Activated CD8-positive, alpha-beta T cell treated with anti-CD3 and anti-CD28 coated beads, Interleukin-2, amount 10 ng/mL, durations not matched to agents 7 days and 5 days (primary cell): ENCODE results near the gene MTUS2. TPM values are rescaled to one million over a fixed set of nuclear protein-coding genes. Genes with fewer than 3 reads are reported as not detected.
A peak's percentile ranks its signal among the peaks of the same experiment; 100 is the strongest.

Source experiments
- ATAC-seq: fragments of 150-1000 bp; cut with Tn5 transposase; one replicate; pipeline ENCODE4 v1.10.0; 2021; ENCODE audit warnings: moderate library complexity
- CTCF ChIA-PET: fragments of 350-600 bp; sonication (Branson Sonifier 250); formaldehyde crosslinking; loops from one replicate; lab custom pipeline; 2021; ENCODE audit warnings: antibody characterized with exemption; lab: Charles Lee
- POLR2A ChIA-PET: fragments of 350-600 bp; sonication (Branson Sonifier 250); formaldehyde crosslinking; loops from one replicate; lab custom pipeline; 2021; ENCODE audit warnings: antibody characterized with exemption; lab: Charles Lee
- DNase-seq: peaks from one replicate; pipeline ENCODE4 v3.0.0-alpha.2; 2020
- H3K27ac Mint-ChIP-seq: one replicate; pipeline ENCODE4 v1.8.0; 2021; ENCODE audit warnings: mild to moderate bottlenecking, mixed read lengths
- H3K27me3 Mint-ChIP-seq: one replicate; pipeline ENCODE4 v1.8.0; 2021; ENCODE audit warnings: low read depth, mixed read lengths
- H3K36me3 Mint-ChIP-seq: one replicate; pipeline ENCODE4 v1.8.0; 2021; ENCODE audit warnings: low read depth, mixed read lengths
- H3K4me1 Mint-ChIP-seq: one replicate; pipeline ENCODE4 v1.8.0; 2021; ENCODE audit warnings: low read depth, mixed read lengths
- H3K4me3 Mint-ChIP-seq: one replicate; pipeline ENCODE4 v1.8.0; 2021; ENCODE audit warnings: mild to moderate bottlenecking, mixed read lengths
- H3K9me3 Mint-ChIP-seq: one replicate; pipeline ENCODE4 v1.8.0; 2022; ENCODE audit warnings: mixed read lengths; ENCODE audit not compliant: insufficient read depth
- total RNA-seq, 2 experiments: library from RNA; stranded (reverse); gene quantifications; one replicate each; pipeline ENCODE4 v1.2.3, GENCODE V29; 2021

MTUS2 gene
- total RNA-seq, 2 experiments from 2014 or later: not detected

GRCh38 chr13:29539856-29540255 is 719.7 kb downstream of the MTUS2 start:
- no peak overlapping the region for H3K27ac Mint-ChIP-seq
- POLR2A ChIA-PET: no interaction called here
- H3K27me3 Mint-ChIP-seq: no peaks in the 10 kb centered on the region
- CTCF ChIA-PET: no interaction called here
- peaks cover 44% of the 10 kb centered on the region for H3K4me1 Mint-ChIP-seq
- ATAC-seq (no peak), DNase-seq (no peak)
- H3K9me3 Mint-ChIP-seq: no peaks in the 10 kb centered on the region
- no peak overlapping the region for H3K4me3 Mint-ChIP-seq
- peaks cover 25% of the 10 kb centered on the region for H3K36me3 Mint-ChIP-seq

- Mint-ChIP-seq H3K4me1 (peaks cover 44% of the 10 kb centered on the region), H3K9me3 (no peaks in the 10 kb centered on the region), H3K4me3 (no peak overlapping the region), H3K27ac (no peak overlapping the region), H3K27me3 (no peaks in the 10 kb centered on the region), H3K36me3 (peaks cover 27% of the 10 kb centered on the region)
- ATAC-seq: no peak
- no peak for DNase-seq
- POLR2A ChIA-PET: no interaction called here
- CTCF ChIA-PET: interaction anchor here (0.9 kb wide), 1 partner anchor 32 kb away, joined by 3 read pairs; no protein-coding TSS in a partner anchor
These were observed 720.2 kb downstream of the MTUS2 start for GRCh38 chr13:29540334-29540733.

- H3K4me1 Mint-ChIP-seq: peaks cover 44% of the 10 kb centered on the region
- no peaks in the 10 kb centered on the region for H3K9me3 Mint-ChIP-seq
- ATAC-seq (no peak), DNase-seq (no peak)
- ChIA-PET CTCF (interaction anchor here (0.9 kb wide), 1 partner anchor 32 kb away, joined by 3 read pairs; no protein-coding TSS in a partner anchor), POLR2A (no interaction called here)
- H3K36me3 Mint-ChIP-seq: peaks cover 24% of the 10 kb centered on the region
- H3K4me3 Mint-ChIP-seq: no peak overlapping the region
- H3K27me3 Mint-ChIP-seq: no peaks in the 10 kb centered on the region
- H3K27ac Mint-ChIP-seq: peak overlapping the region; percentile 68
These were observed 720.7 kb downstream of the MTUS2 start for GRCh38 chr13:29540799-29541198.

DNA sequence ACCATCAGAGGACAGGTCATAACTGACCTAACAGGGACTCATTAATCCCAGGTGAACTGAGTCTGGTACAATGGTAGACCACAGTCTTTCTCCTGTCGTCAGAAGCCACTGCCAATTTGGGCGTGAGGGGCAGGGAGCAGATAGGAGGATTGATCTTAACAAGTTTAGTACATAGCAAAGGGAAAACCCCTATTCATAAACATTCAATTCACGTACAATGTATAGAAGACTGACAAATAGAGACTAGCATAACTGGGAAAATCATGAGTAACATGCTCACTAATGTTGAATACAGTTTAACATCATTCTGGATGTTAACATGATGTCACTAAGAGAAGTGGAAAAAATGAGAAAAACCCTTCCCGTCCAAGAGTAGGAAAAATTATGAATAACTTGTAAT is 721.3 kb downstream of the MTUS2 start:
- Mint-ChIP-seq H3K9me3 (no peaks in the 10 kb centered on the region), H3K27ac (no peak overlapping the region), H3K4me3 (no peak overlapping the region), H3K4me1 (peaks cover 44% of the 10 kb centered on the region), H3K27me3 (no peaks in the 10 kb centered on the region), H3K36me3 (peaks cover 23% of the 10 kb centered on the region)
- ATAC-seq (no peak), DNase-seq (no peak)
- POLR2A ChIA-PET: no interaction called here
- CTCF ChIA-PET: interaction anchor here (0.9 kb wide), 1 partner anchor 33 kb away, joined by 3 read pairs; no protein-coding TSS in a partner anchor

GRCh38 chr13:29542381-29542780 is 722.2 kb downstream of the MTUS2 start:
- H3K27ac Mint-ChIP-seq: peak overlapping the region; percentile 49
- H3K9me3 Mint-ChIP-seq: no peaks in the 10 kb centered on the region
- no peak for DNase-seq
- ChIA-PET CTCF (interaction anchor here (0.9 to 1.2 kb wide), 2 partner anchors 33 to 573 kb away, joined by 3 to 4 read pairs; no protein-coding TSS in a partner anchor), POLR2A (no interaction called here)
- H3K4me1 Mint-ChIP-seq: peaks cover 47% of the 10 kb centered on the region
- no peaks in the 10 kb centered on the region for H3K27me3 Mint-ChIP-seq
- H3K4me3 Mint-ChIP-seq: no peak overlapping the region
- H3K36me3 Mint-ChIP-seq: peaks cover 29% of the 10 kb centered on the region
- ATAC-seq: no peak

DNA sequence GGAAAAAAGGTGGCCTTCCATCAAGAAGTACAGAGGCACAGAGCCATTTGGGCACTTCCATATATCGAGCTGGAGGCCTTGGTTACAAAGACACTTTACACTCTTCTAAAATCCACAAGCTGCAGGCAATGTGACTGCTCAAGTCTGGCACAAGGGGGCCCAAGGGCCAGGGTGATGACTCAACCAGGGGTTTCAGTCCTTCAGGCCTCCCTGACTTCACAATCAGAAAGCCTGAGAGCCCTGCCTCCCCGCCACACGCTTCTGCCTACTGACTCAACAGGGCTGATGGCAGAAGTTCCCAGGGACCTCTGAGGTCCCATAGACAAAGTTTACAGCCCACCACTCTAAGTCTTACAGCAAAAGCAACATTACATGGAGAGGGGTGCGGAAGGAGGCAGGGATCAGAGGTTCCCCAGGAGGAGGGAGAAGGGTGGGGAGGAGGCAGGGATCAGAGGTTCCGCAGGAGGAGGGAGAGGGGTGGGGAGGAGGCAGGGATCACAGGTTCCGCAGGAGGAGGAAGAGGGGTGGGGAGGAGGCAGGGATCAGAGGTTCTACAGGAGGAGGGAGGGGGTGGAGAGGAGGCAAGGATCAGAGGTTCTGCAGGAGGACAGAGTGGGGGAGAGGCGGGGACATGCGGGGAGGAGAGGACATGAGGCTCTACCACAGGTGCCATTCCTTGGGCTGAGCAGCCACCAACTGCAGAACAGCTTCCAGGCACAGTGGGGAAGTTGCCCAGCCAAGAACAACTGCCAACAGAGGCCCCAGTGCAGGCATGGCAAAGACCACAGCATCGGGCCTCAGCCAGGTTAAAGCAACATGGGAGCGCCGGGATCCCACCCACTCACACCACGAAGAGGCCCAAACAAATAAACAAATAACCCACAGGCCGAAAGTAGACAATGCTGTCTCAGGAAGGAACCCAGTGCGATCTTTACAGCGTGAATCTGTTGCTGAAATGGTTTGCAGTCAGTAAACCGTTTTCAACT is 723.4 kb downstream of the MTUS2 start:
- Mint-ChIP-seq H3K9me3 (no peaks in the 10 kb centered on the region), H3K4me3 (no peak overlapping the region), H3K4me1 (peaks cover 40% of the 10 kb centered on the region), H3K27me3 (no peaks in the 10 kb centered on the region), H3K27ac (no peak overlapping the region), H3K36me3 (peaks cover 34% of the 10 kb centered on the region)
- DNase-seq (peak; percentile 24), ATAC-seq (peak; percentile 32)
- CTCF ChIA-PET: interaction anchor here (1.2 kb wide), 1 partner anchor 35 kb away, joined by 4 read pairs; no protein-coding TSS in a partner anchor
- POLR2A ChIA-PET: no interaction called here

DNA sequence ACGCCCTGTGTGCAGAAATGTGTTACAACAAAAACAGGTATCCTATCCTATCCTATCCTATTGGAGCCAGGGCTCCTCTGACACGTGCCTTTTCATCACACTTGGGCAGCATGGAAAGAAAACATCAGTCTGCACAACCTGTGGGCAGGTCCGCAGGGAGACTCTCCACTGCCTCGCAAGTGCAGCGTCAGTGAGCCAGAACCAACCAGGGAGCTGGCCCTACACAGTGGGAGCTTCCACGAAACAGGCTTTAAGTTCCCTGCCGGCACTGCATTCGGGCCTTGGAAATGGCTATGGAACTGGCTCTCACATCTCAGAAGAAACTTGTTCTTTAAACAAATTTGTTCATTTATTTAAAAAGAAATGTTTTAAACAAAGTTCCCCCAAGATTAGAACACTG is 725.8 kb downstream of the MTUS2 start:
- no peak for ATAC-seq
- POLR2A ChIA-PET: no interaction called here
- no peak for DNase-seq
- Mint-ChIP-seq H3K4me3 (no peak overlapping the region), H3K27ac (no peak overlapping the region), H3K36me3 (peaks cover 43% of the 10 kb centered on the region), H3K9me3 (no peaks in the 10 kb centered on the region), H3K4me1 (peaks cover 30% of the 10 kb centered on the region), H3K27me3 (no peaks in the 10 kb centered on the region)
- CTCF ChIA-PET: no interaction called here

DNA sequence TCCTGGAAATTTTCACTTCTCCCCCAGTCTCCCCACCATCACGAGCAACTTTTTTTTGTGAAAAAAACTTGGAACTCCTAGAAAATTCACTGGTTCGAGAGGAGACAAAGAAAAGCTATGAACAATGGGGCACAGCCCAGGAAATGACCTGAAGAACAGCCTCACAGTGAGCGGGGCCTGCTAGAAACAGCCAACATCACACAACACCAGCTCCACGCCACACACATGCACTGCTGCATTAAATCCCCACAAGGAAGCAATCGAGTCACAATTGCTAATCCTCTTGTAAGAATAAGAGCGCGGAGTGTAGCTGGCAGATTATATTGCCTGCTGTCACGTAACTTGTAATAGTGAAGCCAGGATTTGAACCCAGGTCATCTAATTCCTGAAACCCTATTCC is 726.5 kb downstream of the MTUS2 start:
- H3K4me3 Mint-ChIP-seq: no peak overlapping the region
- ChIA-PET CTCF (no interaction called here), POLR2A (no interaction called here)
- H3K4me1 Mint-ChIP-seq: peaks cover 23% of the 10 kb centered on the region
- no peaks in the 10 kb centered on the region for H3K27me3 Mint-ChIP-seq
- H3K27ac Mint-ChIP-seq: no peak overlapping the region
- H3K36me3 Mint-ChIP-seq: peaks cover 42% of the 10 kb centered on the region
- H3K9me3 Mint-ChIP-seq: no peaks in the 10 kb centered on the region
- ATAC-seq (no peak), DNase-seq (no peak)

DNA sequence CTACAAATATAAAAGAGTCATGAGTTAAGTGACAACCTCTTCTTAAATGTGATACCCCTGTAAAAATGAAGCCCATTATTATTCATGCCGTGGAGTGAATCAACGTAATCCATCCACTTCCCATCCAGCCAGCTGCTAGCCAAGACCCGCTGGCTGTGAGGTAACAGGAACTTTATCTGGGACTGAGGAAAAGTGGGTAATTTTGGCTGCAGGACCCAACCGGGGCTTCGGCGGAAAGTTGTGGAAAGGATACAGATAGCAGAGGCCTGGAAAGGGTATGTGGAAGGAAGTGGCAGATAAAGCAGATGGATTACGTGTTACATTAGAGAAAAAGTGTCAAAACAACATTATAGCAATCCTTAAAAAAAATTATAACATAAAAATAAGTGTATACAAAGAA is 727.0 kb downstream of the MTUS2 start:
- no peak for DNase-seq
- POLR2A ChIA-PET: no interaction called here
- CTCF ChIA-PET: no interaction called here

DNA sequence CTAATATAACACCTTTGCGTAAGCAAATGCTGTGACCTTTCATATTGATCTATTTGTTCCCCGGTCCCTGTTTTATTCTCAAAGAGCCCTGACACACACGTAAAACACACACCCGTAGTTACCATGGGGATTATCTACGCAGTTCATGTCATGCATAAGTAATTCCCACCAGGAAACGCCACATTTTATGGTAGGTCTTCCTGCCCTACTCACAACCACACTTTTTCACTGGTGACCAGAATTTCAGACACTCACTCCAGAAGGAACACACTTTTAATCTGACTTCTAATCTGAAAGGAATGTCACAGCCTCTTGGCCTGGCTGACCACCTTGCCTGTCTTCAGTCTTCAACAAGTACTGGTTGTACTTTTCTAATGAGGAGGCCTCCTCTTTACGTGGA is 728.6 kb downstream of the MTUS2 start:
- DNase-seq (no peak), ATAC-seq (no peak)
- no peaks in the 10 kb centered on the region for H3K9me3 Mint-ChIP-seq
- H3K4me1 Mint-ChIP-seq: peaks cover 10% of the 10 kb centered on the region
- ChIA-PET POLR2A (no interaction called here), CTCF (no interaction called here)
- peaks cover 55% of the 10 kb centered on the region for H3K36me3 Mint-ChIP-seq
- H3K27me3 Mint-ChIP-seq: no peaks in the 10 kb centered on the region
- H3K4me3 Mint-ChIP-seq: no peak overlapping the region
- H3K27ac Mint-ChIP-seq: no peak overlapping the region

More for the DNA sequence above, 727.0 kb downstream of the MTUS2 start:
- Mint-ChIP-seq H3K9me3 (no peaks in the 10 kb centered on the region), H3K4me1 (peaks cover 23% of the 10 kb centered on the region), H3K27me3 (no peaks in the 10 kb centered on the region), H3K36me3 (peaks cover 45% of the 10 kb centered on the region), H3K4me3 (no peak overlapping the region), H3K27ac (peak overlapping the region; percentile 9)
- ATAC-seq: no peak

DNA sequence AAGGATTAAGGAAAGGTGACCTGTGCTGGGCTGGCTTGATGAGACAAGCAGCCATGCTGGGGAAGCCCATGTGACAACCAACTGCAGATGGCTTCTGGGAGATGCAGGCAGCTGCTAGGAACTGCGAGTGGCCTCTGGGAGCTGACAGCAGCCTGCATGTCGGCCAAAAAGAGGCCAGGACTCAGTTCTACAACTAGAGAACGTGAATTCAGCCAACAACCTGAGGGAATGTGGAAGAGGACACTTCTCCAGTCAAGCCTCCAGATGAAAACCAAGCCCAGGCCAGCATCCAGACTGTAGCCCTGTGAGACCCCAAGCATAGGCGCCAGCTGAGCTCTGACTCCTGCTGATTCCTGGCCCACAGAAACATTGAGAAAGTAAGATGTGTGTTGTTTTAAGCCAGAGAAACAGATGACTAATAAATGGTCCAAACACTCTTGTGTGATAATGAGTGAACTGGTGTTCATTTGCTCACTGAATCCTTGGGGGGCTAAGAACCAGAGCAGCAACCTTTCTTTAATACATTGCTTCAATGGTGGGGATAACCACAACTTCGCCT is 730.4 kb downstream of the MTUS2 start:
- no peak overlapping the region for H3K4me3 Mint-ChIP-seq
- H3K9me3 Mint-ChIP-seq: no peaks in the 10 kb centered on the region
- ATAC-seq (no peak), DNase-seq (no peak)
- H3K36me3 Mint-ChIP-seq: peaks cover 59% of the 10 kb centered on the region
- H3K27me3 Mint-ChIP-seq: no peaks in the 10 kb centered on the region
- H3K4me1 Mint-ChIP-seq: peaks cover 3% of the 10 kb centered on the region
- ChIA-PET POLR2A (no interaction called here), CTCF (interaction anchor here (1.0 kb wide), 1 partner anchor 42 kb away, joined by 4 read pairs; no protein-coding TSS in a partner anchor)
- H3K27ac Mint-ChIP-seq: no peak overlapping the region

- POLR2A ChIA-PET: no interaction called here
- CTCF ChIA-PET: interaction anchor here (1.0 kb wide), 1 partner anchor 43 kb away, joined by 4 read pairs; no protein-coding TSS in a partner anchor
- no peak overlapping the region for H3K27ac Mint-ChIP-seq
- peaks cover 3% of the 10 kb centered on the region for H3K4me1 Mint-ChIP-seq
- ATAC-seq (no peak), DNase-seq (no peak)
- no peaks in the 10 kb centered on the region for H3K9me3 Mint-ChIP-seq
- H3K36me3 Mint-ChIP-seq: peaks cover 58% of the 10 kb centered on the region
- no peak overlapping the region for H3K4me3 Mint-ChIP-seq
- no peaks in the 10 kb centered on the region for H3K27me3 Mint-ChIP-seq
These were observed 731.1 kb downstream of the MTUS2 start for GRCh38 chr13:29551214-29551613.
